GM12872 (cell line): Measurements from ENCODE around the gene SNAPC5.

ENCODE experiments used
- CTCF ChIP-seq: IDR thresholded peaks from 3 replicates; pipeline ENCODE4 v1.5.1; 2011; ENCODE audit warnings: low read depth, mild to moderate bottlenecking, low read length, moderate library complexity; ENCODE audit not compliant: insufficient read depth

The SNAPC5 gene

DNA sequence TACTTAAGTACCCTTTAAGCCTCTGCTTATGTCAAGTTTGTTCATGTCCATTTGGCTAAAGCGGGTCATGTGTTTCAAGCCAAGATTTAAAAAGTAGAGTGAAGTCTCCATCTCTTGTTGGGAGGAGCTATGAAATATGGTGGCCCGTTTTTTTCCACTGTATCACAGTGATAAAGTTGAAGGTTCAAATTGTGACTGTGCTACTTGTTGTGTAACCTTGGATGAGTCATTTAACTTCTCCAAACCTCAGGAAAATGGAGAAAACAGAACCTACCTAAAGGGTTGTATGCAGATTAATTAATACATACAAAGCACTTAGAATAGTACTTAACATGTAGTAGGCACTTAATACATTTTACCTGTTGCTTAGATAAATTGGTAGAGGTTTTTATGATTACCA is 43.4 kb downstream of the SNAPC5 start:
- no peak for TF ChIP-seq CTCF

GRCh38 chr15:66452971-66453580 is 44.5 kb downstream of the SNAPC5 start:
- no peak for TF ChIP-seq CTCF

DNA sequence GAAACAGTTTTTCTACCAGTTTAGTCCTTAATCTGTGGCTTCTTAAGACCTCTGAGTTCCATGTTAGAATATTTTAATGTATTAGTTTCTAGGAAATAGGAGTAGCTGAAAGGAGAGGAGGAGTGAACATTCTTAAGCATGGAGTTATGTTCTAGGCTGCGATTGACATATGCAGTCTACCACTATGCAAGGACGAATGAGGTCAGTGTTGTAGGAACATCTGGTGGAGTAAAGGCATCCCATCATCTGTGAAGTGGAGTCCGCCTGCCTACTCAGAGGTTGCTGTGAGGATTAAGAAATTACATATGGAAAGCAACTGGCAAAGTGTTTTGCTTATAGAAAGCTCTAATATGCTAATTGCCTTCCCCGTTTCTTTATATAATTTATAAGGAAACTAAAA is 45.1 kb downstream of the SNAPC5 start:
- no peak for TF ChIP-seq CTCF
